HL-60 (cell line): ENCODE data around the gene CCND1.

ENCODE experiments used
- DNase-seq, 2 experiments: peaks; one replicate each; pipeline ENCODE4 v3.0.0-alpha.2; 2010 to 2020; ENCODE audit warnings: low read depth in 1 of 2, low spot score in 1 of 2
- H3K27ac ChIP-seq: fragments of 250-450 bp; sonication (Bioruptor Pico); replicated peaks from 2 replicates; pipeline ENCODE4 v1.5.1; 2020; ENCODE audit warnings: mild to moderate bottlenecking, moderate library complexity
- H3K27me3 ChIP-seq: fragments of 250-450 bp; sonication (Bioruptor Pico); 2 replicates; pipeline ENCODE4 v1.5.1; 2021; ENCODE audit warnings: mild to moderate bottlenecking, moderate library complexity; ENCODE audit not compliant: insufficient read depth, poor library complexity, severe bottlenecking
- H3K4me3 ChIP-seq: replicated peaks from 2 replicates; pipeline ENCODE4 v1.5.1; 2011; ENCODE audit warnings: mild to moderate bottlenecking, control low read depth, low read length; ENCODE audit not compliant: insufficient read depth
- CTCF ChIP-seq: IDR thresholded peaks from one replicate; pipeline ENCODE4 v1.5.1; 2011; ENCODE audit warnings: low read length, control low read depth, inconsistent platforms; ENCODE audit not compliant: insufficient read depth
- GABPA ChIP-seq: IDR thresholded peaks from 2 replicates; pipeline ENCODE4 v1.6.1; 2012; ENCODE audit warnings: low read depth
- POLR2AphosphoS5 ChIP-seq: IDR thresholded peaks from 2 replicates; pipeline ENCODE4 v1.6.1; 2012; ENCODE audit warnings: low read depth
- REST ChIP-seq: IDR thresholded peaks from 2 replicates; pipeline ENCODE4 v1.6.1; 2012; ENCODE audit warnings: low read depth; ENCODE audit not compliant: insufficient replicate concordance
- SPI1 ChIP-seq: IDR thresholded peaks from 2 replicates; pipeline ENCODE4 v1.6.1; 2012; ENCODE audit warnings: low read depth, mild to moderate bottlenecking, borderline replicate concordance

Gene CCND1

GRCh38 chr11:69624293-69624692 is 16.7 kb upstream of the CCND1 start:
- no peak overlapping the region for H3K4me3 ChIP-seq
- no peaks in the 10 kb centered on the region for H3K27me3 ChIP-seq
- no peak for TF ChIP-seq REST
- TF ChIP-seq CTCF, result no peak
- no peak for TF ChIP-seq GABPA
- no peak for TF ChIP-seq POLR2AphosphoS5
- TF ChIP-seq SPI1, result no peak
- no peak overlapping the region for H3K27ac ChIP-seq
- DNase-seq, result no peak

- TF ChIP-seq REST (no peak), SPI1 (no peak), CTCF (no peak), POLR2AphosphoS5 (no peak), GABPA (no peak)
- no peak overlapping the region for H3K4me3 ChIP-seq
- no peaks in the 10 kb centered on the region for H3K27me3 ChIP-seq
- H3K27ac ChIP-seq, result no peak overlapping the region
- DNase-seq, result no peak
Measured at GRCh38 chr11:69625476-69625875, 15.5 kb upstream of the CCND1 start.

- TF ChIP-seq GABPA (no peak), REST (no peak), SPI1 (no peak), CTCF (no peak), POLR2AphosphoS5 (no peak)
- H3K4me3 ChIP-seq, result no peak overlapping the region
- DNase-seq, result no peak
- H3K27ac ChIP-seq, result no peak overlapping the region
- no peaks in the 10 kb centered on the region for H3K27me3 ChIP-seq
Measured at GRCh38 chr11:69627551-69627950, 13.4 kb upstream of the CCND1 start.
